Hematopoietic multipotent progenitor cell treated with erythropoietin and hydrocortisone succinate and interleukin-3 and kit ligand, for 8 days (in vitro differentiated cells): Measurements from ENCODE around the gene ZNF225.
"Not testable (repeated sequence)": the region's sequence is repeated elsewhere in the genome, so short reads cannot be mapped to it uniquely, and the experiment has no call there.

Source experiments
- DNase-seq: peaks from one replicate; pipeline ENCODE4 v3.0.0-alpha.2; 2015

Gene ZNF225

DNA sequence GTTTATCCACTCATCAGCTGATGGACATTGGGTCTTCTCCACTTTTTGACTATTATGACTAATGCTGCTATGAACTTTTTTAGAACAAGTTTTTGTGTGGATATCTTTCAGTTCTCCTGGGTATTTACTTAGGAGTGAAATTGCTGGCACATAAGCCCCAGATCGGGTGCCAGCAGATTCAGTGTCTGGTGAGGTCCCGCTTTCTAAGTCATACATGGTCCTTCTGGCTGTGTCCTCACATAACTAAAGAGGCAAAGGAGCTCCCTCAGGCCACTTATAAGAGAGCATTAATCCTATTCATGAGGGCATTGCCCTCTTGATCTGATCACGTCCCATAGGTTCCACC is 51.1 kb downstream of the ZNF225 start:
- DNase-seq, result no peak

DNA sequence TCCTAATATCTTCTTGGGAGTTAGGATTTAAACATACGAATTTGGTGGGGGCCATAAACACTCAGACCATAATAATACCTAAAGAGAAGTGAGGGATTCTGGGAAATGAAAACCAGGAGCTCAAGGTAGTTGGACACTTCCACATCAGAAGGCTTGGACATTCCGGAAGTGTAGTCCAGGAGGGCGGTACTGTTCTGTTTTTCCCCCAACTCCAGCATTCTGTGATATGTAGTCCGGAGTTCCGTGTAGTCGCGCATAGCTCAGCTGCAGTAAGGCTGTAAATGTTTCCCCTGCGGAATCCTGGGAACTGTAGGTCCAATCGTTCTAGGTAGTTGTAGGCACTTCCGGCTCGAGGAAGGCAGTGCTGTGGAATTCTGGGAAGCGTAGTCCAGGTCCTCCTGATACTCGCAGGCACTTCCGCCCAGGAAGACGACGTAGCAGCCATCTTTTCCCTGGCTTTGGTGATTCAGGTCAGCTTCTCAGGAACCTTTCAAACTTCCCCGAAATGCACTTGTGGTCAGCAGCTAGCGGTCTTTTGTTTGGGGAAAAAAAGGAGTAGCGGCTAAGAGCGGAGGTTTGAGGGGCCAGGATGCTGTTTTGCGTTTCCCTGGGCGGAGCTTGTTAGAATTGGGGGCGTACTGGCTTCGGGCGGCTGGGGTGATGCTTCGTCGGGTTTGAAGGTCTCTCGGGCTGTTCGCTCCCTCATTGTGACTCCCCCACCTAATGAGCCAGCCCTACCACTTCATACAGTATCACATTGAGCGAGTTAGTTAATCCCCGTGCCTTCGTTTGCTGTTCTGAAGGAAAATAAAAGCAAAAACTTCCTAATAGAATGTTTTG is 51.7 kb downstream of the ZNF225 start, which contains the start of gene ZNF226:
ZNF226 (plus strand) TSS at position 428 of the 840 bp plus-strand sequence. CDS start 4,981 bp downstream, outside the sequence.
- DNase-seq, result peak; percentile 99

DNA sequence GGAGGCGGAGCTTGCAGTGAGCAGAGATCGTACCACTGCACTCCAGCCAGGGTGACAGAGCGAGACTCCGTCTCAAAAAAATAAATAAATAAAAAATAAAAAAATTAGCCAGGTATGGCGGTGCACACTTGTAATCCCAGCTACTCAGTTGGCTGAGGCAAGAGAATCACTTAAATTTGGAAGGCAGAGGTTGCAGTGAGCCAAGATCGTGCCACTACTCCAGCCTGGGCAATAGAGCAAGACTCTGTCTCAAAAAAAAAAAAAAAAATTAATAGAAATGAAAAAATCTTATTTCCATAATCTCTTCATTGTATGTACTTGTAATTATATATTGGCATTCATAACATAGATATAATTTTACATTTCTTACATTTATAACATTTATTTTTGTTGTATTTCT is 57.5 kb downstream of the ZNF225 start:
- DNase-seq, result not testable (repeated sequence)

DNA sequence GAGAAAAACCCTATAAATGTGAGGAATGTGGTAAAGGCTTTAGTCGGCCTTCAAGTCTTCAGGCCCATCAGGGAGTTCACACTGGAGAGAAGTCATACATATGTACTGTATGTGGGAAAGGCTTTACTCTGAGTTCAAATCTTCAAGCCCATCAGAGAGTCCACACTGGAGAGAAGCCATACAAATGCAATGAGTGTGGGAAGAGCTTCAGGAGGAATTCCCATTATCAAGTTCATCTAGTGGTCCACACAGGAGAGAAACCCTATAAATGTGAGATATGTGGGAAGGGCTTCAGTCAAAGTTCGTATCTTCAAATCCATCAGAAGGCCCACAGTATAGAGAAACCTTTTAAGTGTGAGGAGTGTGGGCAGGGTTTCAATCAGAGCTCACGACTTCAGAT is 63.4 kb downstream of the ZNF225 start:
- DNase-seq, result no peak

DNA sequence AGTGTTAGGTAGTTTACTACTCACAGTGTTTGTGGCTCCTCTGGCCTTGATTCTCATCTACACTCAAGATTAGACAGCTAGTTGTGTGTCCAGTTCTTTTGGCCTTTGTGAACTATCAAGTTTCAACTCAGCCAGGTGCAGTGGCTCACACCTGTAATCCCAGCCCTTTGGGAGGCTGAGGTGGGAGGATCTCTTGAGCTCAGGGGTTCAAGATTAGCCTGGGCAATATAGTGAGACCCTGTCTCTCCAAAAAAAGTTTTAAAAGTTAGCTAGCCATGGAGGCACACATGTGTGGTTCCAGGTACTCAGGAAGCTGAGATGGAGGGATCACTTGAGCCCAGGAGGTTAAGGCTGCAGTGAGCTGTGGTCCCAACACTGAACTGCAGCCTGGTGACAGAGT is 67.8 kb downstream of the ZNF225 start:
- DNase-seq, result no peak

DNA sequence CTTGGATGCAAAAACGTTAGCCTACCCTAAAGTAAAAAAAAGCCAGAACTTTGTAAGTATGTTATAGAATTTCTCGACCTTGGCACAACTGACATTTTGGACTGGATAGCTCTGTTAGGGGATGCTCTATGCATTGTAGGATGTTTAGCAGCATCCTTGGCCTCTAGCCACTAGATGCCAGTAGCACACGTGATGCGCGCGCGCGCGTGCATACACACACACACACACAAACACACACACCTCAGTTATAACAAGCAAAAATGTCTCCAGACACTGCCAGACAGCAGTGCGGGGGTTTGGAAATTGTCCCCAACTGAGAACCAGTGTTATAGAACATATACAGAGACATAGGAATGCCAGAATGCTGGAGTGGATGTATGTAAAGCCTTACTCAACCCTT is 68.9 kb downstream of the ZNF225 start:
- DNase-seq, result no peak
